ENCODE data around the gene FEN1.

FEN1 gene

GRCh38 chr11:61750631-61751273 is 42.0 kb upstream of the FEN1 start:
- H3K27me3 ChIP-seq (ENCODE audit: control insufficient read depth in 1 of 2, insufficient read depth in 2 of 2, low read length in 2 of 2) = peaks cover 7 to 35% of the 10 kb centered on the region in 2 donors
- H3K4me1 ChIP-seq (ENCODE audit: insufficient read depth, low read length) = peaks cover 9% of the 10 kb centered on the region
- no peak overlapping the region for H3K4me3 ChIP-seq (ENCODE audit: low read depth in 1 of 2, low read length in 2 of 2)
- no peak overlapping the region for H3K9ac ChIP-seq (ENCODE audit: low read length)
- no peaks in the 10 kb centered on the region for H3K36me3 ChIP-seq (ENCODE audit: insufficient read depth, low read length)
- H3K9me3 ChIP-seq (ENCODE audit: low read length) = no peaks in the 10 kb centered on the region
- H3K27ac ChIP-seq (ENCODE audit: low read depth, low read length) = no peak overlapping the region

GRCh38 chr11:61751384-61751783 is 41.3 kb upstream of the FEN1 start:
- H3K9ac ChIP-seq (ENCODE audit: low read length) = no peak overlapping the region
- H3K36me3 ChIP-seq (ENCODE audit: insufficient read depth, low read length) = no peaks in the 10 kb centered on the region
- H3K4me1 ChIP-seq (ENCODE audit: insufficient read depth, low read length) = peaks cover 9% of the 10 kb centered on the region

GRCh38 chr11:61752117-61752924 is 40.4 kb upstream of the FEN1 start, which contains the start of gene MYRF:
Gene MYRF, plus strand, starts transcription at chr11:61752636. Its CDS starts 109 bp downstream, at chr11:61752745.
- Histone ChIP-seq H3K27ac (ENCODE audit: low read depth, low read length) (no peak within 1 kb of the TSS), H3K4me3 (ENCODE audit: low read depth in 1 of 2, low read length in 2 of 2) (peak within 1 kb of the TSS; percentile 19 to 20), H3K9ac (ENCODE audit: low read length) (no peak within 1 kb of the TSS), H3K27me3 (ENCODE audit: control insufficient read depth in 1 of 2, insufficient read depth in 2 of 2, low read length in 2 of 2) (peaks cover 7 to 35% of the 10 kb centered on the region in 2 donors), H3K4me1 (ENCODE audit: insufficient read depth, low read length) (peaks cover 9% of the 10 kb centered on the region), H3K9me3 (ENCODE audit: low read length) (no peaks in the 10 kb centered on the region), H3K36me3 (ENCODE audit: insufficient read depth, low read length) (no peaks in the 10 kb centered on the region)

More at GRCh38 chr11:61751384-61751783, 41.3 kb upstream of the FEN1 start:
- Histone ChIP-seq H3K27ac (ENCODE audit: low read depth, low read length) (no peak overlapping the region), H3K9me3 (ENCODE audit: low read length) (no peaks in the 10 kb centered on the region), H3K27me3 (ENCODE audit: control insufficient read depth in 1 of 2, insufficient read depth in 2 of 2, low read length in 2 of 2) (peaks cover 7 to 35% of the 10 kb centered on the region in 2 donors), H3K4me3 (ENCODE audit: low read depth in 1 of 2, low read length in 2 of 2) (no peak overlapping the region)

GRCh38 chr11:61752925-61753521 is 39.7 kb upstream of the FEN1 start:
- peaks cover 7 to 35% of the 10 kb centered on the region in 2 donors for H3K27me3 ChIP-seq (ENCODE audit: control insufficient read depth in 1 of 2, insufficient read depth in 2 of 2, low read length in 2 of 2)
- peak overlapping the region in 1 of 2 donors; percentile 20 for H3K4me3 ChIP-seq (ENCODE audit: low read depth in 1 of 2, low read length in 2 of 2)
- H3K36me3 ChIP-seq (ENCODE audit: insufficient read depth, low read length) = no peaks in the 10 kb centered on the region
- H3K9ac ChIP-seq (ENCODE audit: low read length) = no peak overlapping the region
- H3K9me3 ChIP-seq (ENCODE audit: low read length) = no peaks in the 10 kb centered on the region
- peaks cover 9% of the 10 kb centered on the region for H3K4me1 ChIP-seq (ENCODE audit: insufficient read depth, low read length)
- H3K27ac ChIP-seq (ENCODE audit: low read depth, low read length) = no peak overlapping the region

GRCh38 chr11:61753672-61754071 is 39.0 kb upstream of the FEN1 start:
- Histone ChIP-seq H3K27me3 (ENCODE audit: control insufficient read depth in 1 of 2, insufficient read depth in 2 of 2, low read length in 2 of 2) (peaks cover 7 to 35% of the 10 kb centered on the region in 2 donors), H3K27ac (ENCODE audit: low read depth, low read length) (no peak overlapping the region), H3K9ac (ENCODE audit: low read length) (no peak overlapping the region), H3K4me1 (ENCODE audit: insufficient read depth, low read length) (peaks cover 9% of the 10 kb centered on the region), H3K9me3 (ENCODE audit: low read length) (no peaks in the 10 kb centered on the region), H3K36me3 (ENCODE audit: insufficient read depth, low read length) (no peaks in the 10 kb centered on the region), H3K4me3 (ENCODE audit: low read depth in 1 of 2, low read length in 2 of 2) (no peak overlapping the region)

- no peaks in the 10 kb centered on the region for H3K36me3 ChIP-seq (ENCODE audit: insufficient read depth, low read length)
- H3K27ac ChIP-seq (ENCODE audit: low read depth, low read length) = no peak overlapping the region
- H3K9ac ChIP-seq (ENCODE audit: low read length) = no peak overlapping the region
- H3K27me3 ChIP-seq (ENCODE audit: control insufficient read depth in 1 of 2, insufficient read depth in 2 of 2, low read length in 2 of 2) = peaks cover 7 to 33% of the 10 kb centered on the region in 2 donors
- no peaks in the 10 kb centered on the region for H3K9me3 ChIP-seq (ENCODE audit: low read length)
- peaks cover 9% of the 10 kb centered on the region for H3K4me1 ChIP-seq (ENCODE audit: insufficient read depth, low read length)
- H3K4me3 ChIP-seq (ENCODE audit: low read depth in 1 of 2, low read length in 2 of 2) = no peak overlapping the region
These were observed 37.9 kb upstream of the FEN1 start for GRCh38 chr11:61754534-61755482.

GRCh38 chr11:61756147-61756451 is 36.6 kb upstream of the FEN1 start:
- Histone ChIP-seq H3K36me3 (ENCODE audit: insufficient read depth, low read length) (no peaks in the 10 kb centered on the region), H3K27ac (ENCODE audit: low read depth, low read length) (no peak overlapping the region), H3K4me3 (ENCODE audit: low read depth in 1 of 2, low read length in 2 of 2) (no peak overlapping the region), H3K9me3 (ENCODE audit: low read length) (no peaks in the 10 kb centered on the region), H3K27me3 (ENCODE audit: control insufficient read depth in 1 of 2, insufficient read depth in 2 of 2, low read length in 2 of 2) (peaks cover 7 to 22% of the 10 kb centered on the region in 2 donors), H3K9ac (ENCODE audit: low read length) (no peak overlapping the region), H3K4me1 (ENCODE audit: insufficient read depth, low read length) (peaks cover 9% of the 10 kb centered on the region)

GRCh38 chr11:61756452-61757212 is 36.1 kb upstream of the FEN1 start:
- Histone ChIP-seq H3K9ac (ENCODE audit: low read length) (no peak overlapping the region), H3K27ac (ENCODE audit: low read depth, low read length) (no peak overlapping the region), H3K4me1 (ENCODE audit: insufficient read depth, low read length) (peaks cover 9% of the 10 kb centered on the region)

GRCh38 chr11:61757213-61757862 is 35.4 kb upstream of the FEN1 start:
- Histone ChIP-seq H3K27me3 (ENCODE audit: control insufficient read depth in 1 of 2, insufficient read depth in 2 of 2, low read length in 2 of 2) (peaks cover 0 to 13% of the 10 kb centered on the region in 2 donors), H3K36me3 (ENCODE audit: insufficient read depth, low read length) (no peaks in the 10 kb centered on the region), H3K9ac (ENCODE audit: low read length) (no peak overlapping the region), H3K9me3 (ENCODE audit: low read length) (no peaks in the 10 kb centered on the region), H3K27ac (ENCODE audit: low read depth, low read length) (no peak overlapping the region), H3K4me3 (ENCODE audit: low read depth in 1 of 2, low read length in 2 of 2) (no peak overlapping the region), H3K4me1 (ENCODE audit: insufficient read depth, low read length) (peaks cover 4% of the 10 kb centered on the region)

More at GRCh38 chr11:61756452-61757212, 36.1 kb upstream of the FEN1 start:
- Histone ChIP-seq H3K27me3 (ENCODE audit: control insufficient read depth in 1 of 2, insufficient read depth in 2 of 2, low read length in 2 of 2) (peaks cover 4 to 17% of the 10 kb centered on the region in 2 donors), H3K4me3 (ENCODE audit: low read depth in 1 of 2, low read length in 2 of 2) (no peak overlapping the region), H3K9me3 (ENCODE audit: low read length) (no peaks in the 10 kb centered on the region), H3K36me3 (ENCODE audit: insufficient read depth, low read length) (no peaks in the 10 kb centered on the region)

GRCh38 chr11:61760946-61761345 is 31.8 kb upstream of the FEN1 start:
- peaks cover 0 to 13% of the 10 kb centered on the region in 2 donors for H3K27me3 ChIP-seq (ENCODE audit: control insufficient read depth in 1 of 2, insufficient read depth in 2 of 2, low read length in 2 of 2)
- no peak overlapping the region for H3K4me3 ChIP-seq (ENCODE audit: low read depth in 1 of 2, low read length in 2 of 2)
- no peaks in the 10 kb centered on the region for H3K9me3 ChIP-seq (ENCODE audit: low read length)
- no peak overlapping the region for H3K9ac ChIP-seq (ENCODE audit: low read length)
- no peaks in the 10 kb centered on the region for H3K4me1 ChIP-seq (ENCODE audit: insufficient read depth, low read length)
- H3K36me3 ChIP-seq (ENCODE audit: insufficient read depth, low read length) = no peaks in the 10 kb centered on the region
- no peak overlapping the region for H3K27ac ChIP-seq (ENCODE audit: low read depth, low read length)

All from muscle layer of colon (tissue), 2 donors.